Natural killer cell (primary cell): ENCODE results near the gene CATSPERB. TPM values are rescaled to one million over a fixed set of nuclear protein-coding genes. Genes with fewer than 3 reads are reported as not detected.

Experiments used
- ATAC-seq, 3 donors: fragments of 150-1000 bp in 2 of 3; fragments of 200-7000 bp in 1 of 3; cut with Tn5 transposase; 1 replicate in 1 of 3; 2 replicates in 2 of 3; pipeline ENCODE4 v1.10.0; 2021; ENCODE audit warnings: mild to moderate bottlenecking in 2 of 3, moderate library complexity in 2 of 3
- DNase-seq, 2 donors: peaks; one replicate each; pipeline versions ENCODE4 v3.0.0 to v3.0.0-alpha.2; 2013 to 2021; ENCODE audit warnings: mixed read lengths in 1 of 2
- H3K27ac ChIP-seq: one replicate; pipeline ENCODE4 v1.5.1; 2013; ENCODE audit warnings: mild to moderate bottlenecking, low read length
- H3K27me3 ChIP-seq: one replicate; pipeline ENCODE4 v1.6.1; 2013; ENCODE audit warnings: low read length; ENCODE audit not compliant: control insufficient read depth, insufficient read depth
- H3K36me3 ChIP-seq: one replicate; pipeline ENCODE4 v1.6.1; 2013; ENCODE audit warnings: low read length; ENCODE audit not compliant: control insufficient read depth, insufficient read depth
- H3K4me1 ChIP-seq: one replicate; pipeline ENCODE4 v1.6.1; 2013; ENCODE audit warnings: low read length; ENCODE audit not compliant: control insufficient read depth, insufficient read depth
- H3K4me3 ChIP-seq: one replicate; pipeline ENCODE4 v1.5.1; 2013; ENCODE audit warnings: low read length
- H3K9me3 ChIP-seq: one replicate; pipeline ENCODE4 v1.6.1; 2013; ENCODE audit warnings: low read length; ENCODE audit not compliant: control insufficient read depth, insufficient read depth
- H3K27ac Mint-ChIP-seq, 2 donors: one replicate each; pipeline ENCODE4 v1.8.0; 2022; ENCODE audit warnings: mild to moderate bottlenecking in 2 of 2, mixed read lengths in 2 of 2, moderate library complexity in 1 of 2
- H3K27me3 Mint-ChIP-seq, 2 donors: one replicate each; pipeline ENCODE4 v1.8.0; 2022; ENCODE audit warnings: low read depth in 2 of 2, mixed read lengths in 2 of 2
- H3K36me3 Mint-ChIP-seq: one replicate; pipeline ENCODE4 v1.8.0; 2022; ENCODE audit warnings: mixed read lengths
- H3K4me1 Mint-ChIP-seq, 2 donors: one replicate each; pipeline ENCODE4 v1.8.0; 2022; ENCODE audit warnings: mixed read lengths in 2 of 2
- H3K4me3 Mint-ChIP-seq: one replicate; pipeline ENCODE4 v1.8.0; 2022; ENCODE audit warnings: mild to moderate bottlenecking, moderate library complexity, mixed read lengths
- H3K9me3 Mint-ChIP-seq, 2 donors: one replicate each; pipeline ENCODE4 v1.8.0; 2022; ENCODE audit warnings: mixed read lengths in 2 of 2
- CTCF ChIP-seq: fragments of 200-600 bp; IDR thresholded peaks from one replicate; pipeline ENCODE4 v1.8.0; 2022; ENCODE audit warnings: antibody characterized with exemption
- WGBS: methylation state at CpG from one replicate; pipeline ENCODE4 v1.1.7; 2013; ENCODE audit warnings: missing lambda C conversion rate; ENCODE audit not compliant: insufficient coverage; 5-methylcytosine and 5-hydroxymethylcytosine counted together
- intact Hi-C: fragments of 100-400 bp; cut with micrococcal nuclease; formaldehyde crosslinking; loops from one replicate; pipeline ENCODE4 v1.14.2; 2022
- total RNA-seq, 4 donors: library from RNA; stranded (reverse); fragments of 120-200 nt in 1 of 4; gene quantifications; one replicate each; pipeline versions ENCODE4 v1.2.3 to v1.2.4, GENCODE V29; 2013 to 2022

Gene CATSPERB
- total RNA-seq, 3 donors from 2014 or later (not counting 1 experiment from before 2014, with no cell fraction given): 3.1 to 5.8 (median 4.2) TPM

- Histone ChIP-seq H3K4me1 (no peaks in the 10 kb centered on the region), H3K9me3 (no peaks in the 10 kb centered on the region), H3K27ac (no peak overlapping the region), H3K4me3 (no peak overlapping the region), H3K27me3 (no peaks in the 10 kb centered on the region), H3K36me3 (peaks cover 14% of the 10 kb centered on the region)
- Mint-ChIP-seq H3K27ac (peak overlapping the region; percentile 19 to 21), H3K27me3 (no peaks in the 10 kb centered on the region), H3K4me3 (no peak overlapping the region), H3K36me3 (no peaks in the 10 kb centered on the region), H3K4me1 (peaks cover 6 to 12% of the 10 kb centered on the region in 2 donors), H3K9me3 (no peaks in the 10 kb centered on the region)
- 42% methylated on average over 5 of the region's 5 CpGs for WGBS
- DNase-seq: no peak
- TF ChIP-seq CTCF: no peak
- intact Hi-C loops: no loop called here
- no peak for ATAC-seq
These were observed 42.5 kb upstream of the CATSPERB start for GRCh38 chr14:91774140-91775096.

GRCh38 chr14:91770185-91770584 is 38.3 kb upstream of the CATSPERB start:
- no peaks in the 10 kb centered on the region for H3K9me3 ChIP-seq
- 100% methylated on average over 1 of the region's 2 CpGs for WGBS
- Mint-ChIP-seq H3K4me1 (peaks cover 6 to 11% of the 10 kb centered on the region in 2 donors), H3K27me3 (no peaks in the 10 kb centered on the region), H3K9me3 (no peaks in the 10 kb centered on the region), H3K36me3 (no peaks in the 10 kb centered on the region), H3K4me3 (no peak overlapping the region), H3K27ac (no peak overlapping the region)
- ATAC-seq (no peak), DNase-seq (no peak)
- intact Hi-C loops: no loop called here
- H3K27ac ChIP-seq: no peak overlapping the region
- H3K27me3 ChIP-seq: no peaks in the 10 kb centered on the region
- H3K36me3 ChIP-seq: peaks cover 8% of the 10 kb centered on the region
- H3K4me1 ChIP-seq: no peaks in the 10 kb centered on the region
- no peak overlapping the region for H3K4me3 ChIP-seq
- TF ChIP-seq CTCF: no peak

GRCh38 chr14:91755570-91756295 is 23.8 kb upstream of the CATSPERB start:
- intact Hi-C loops: no loop called here
- DNase-seq (no peak), ATAC-seq (no peak)
- peaks cover 7% of the 10 kb centered on the region for H3K9me3 ChIP-seq
- H3K4me1 ChIP-seq: no peaks in the 10 kb centered on the region
- WGBS: 68% methylated on average over 3 of the region's 4 CpGs
- no peaks in the 10 kb centered on the region for H3K27me3 ChIP-seq
- H3K27ac ChIP-seq: no peak overlapping the region
- H3K4me3 Mint-ChIP-seq: no peak overlapping the region
- H3K36me3 ChIP-seq: no peaks in the 10 kb centered on the region
- H3K9me3 Mint-ChIP-seq: peaks cover 0 to 4% of the 10 kb centered on the region in 2 donors
- H3K4me1 Mint-ChIP-seq: no peaks in the 10 kb centered on the region
- H3K4me3 ChIP-seq: no peak overlapping the region
- no peak overlapping the region for H3K27ac Mint-ChIP-seq
- H3K36me3 Mint-ChIP-seq: no peaks in the 10 kb centered on the region
- peaks cover 0 to 3% of the 10 kb centered on the region in 2 donors for H3K27me3 Mint-ChIP-seq
- no peak for TF ChIP-seq CTCF
